ENCODE results near the gene STMN1. TPM values are rescaled to one million over a fixed set of nuclear protein-coding genes. Genes with fewer than 3 reads are reported as not detected.
"Not testable (repeated sequence)": the region's sequence is repeated elsewhere in the genome, so short reads cannot be mapped to it uniquely, and the experiment has no call there.

The STMN1 gene
- total RNA-seq (2014; rRNA removed; shearing (Covaris generic)), result 130 and 147 TPM in 2 replicates

DNA sequence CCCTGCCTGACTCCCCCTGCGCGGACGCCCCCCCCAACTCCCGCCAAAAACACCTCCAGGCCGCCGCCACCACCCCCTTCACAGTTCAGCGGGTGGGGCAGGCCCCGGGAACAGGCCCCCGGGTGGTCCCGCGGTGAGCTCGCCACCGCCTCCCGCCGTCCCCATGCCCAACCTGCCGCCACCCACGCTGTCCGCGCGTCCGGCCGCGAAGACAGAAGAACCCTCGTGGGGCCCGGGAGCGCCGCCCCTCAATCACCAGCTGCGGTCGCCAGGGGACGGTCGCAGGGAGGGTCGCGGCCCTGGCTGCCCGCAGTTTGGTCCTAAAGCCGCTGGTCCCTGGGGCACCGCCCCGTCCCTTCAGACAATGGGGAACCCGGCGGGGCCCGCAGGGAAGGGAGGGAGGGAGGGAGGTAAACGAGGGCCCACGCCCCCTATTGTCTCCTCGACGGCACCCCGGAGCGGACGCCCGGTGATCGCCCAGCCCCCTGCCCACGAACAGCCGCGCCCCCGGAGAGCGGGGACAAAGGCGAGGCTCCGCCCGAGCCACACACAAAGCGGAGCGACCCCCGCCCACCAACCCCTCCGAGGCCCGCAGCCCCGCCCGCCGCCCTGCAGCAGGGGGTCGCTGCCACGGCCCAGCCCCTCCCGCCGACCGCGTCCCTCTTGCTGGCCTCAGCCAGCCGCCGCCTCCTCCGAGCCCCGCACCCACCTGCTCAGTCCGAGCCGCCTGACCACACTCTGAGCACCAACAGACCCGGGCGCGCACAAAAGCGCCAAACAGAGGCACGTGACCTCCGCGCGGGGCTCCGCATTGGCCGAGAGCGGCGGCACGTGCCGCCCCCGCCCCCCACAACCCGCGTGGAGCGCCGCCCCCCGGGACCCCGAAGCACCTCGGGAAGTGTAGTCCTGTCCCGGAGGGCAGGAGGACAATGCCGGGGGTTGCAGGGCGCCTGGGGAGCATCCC is at the start of gene STMN1:
Gene STMN1 (minus strand): TSS at position 740 of the 964 bp plus-strand sequence. CDS start 1,743 bp downstream, outside the sequence.
- in situ Hi-C loops (cut with HindIII; ENCODE audit: low sequenced_read_pairs), result no loop called here
- peak; percentile 95 for DNase-seq (ENCODE audit: low spot score)

DNA sequence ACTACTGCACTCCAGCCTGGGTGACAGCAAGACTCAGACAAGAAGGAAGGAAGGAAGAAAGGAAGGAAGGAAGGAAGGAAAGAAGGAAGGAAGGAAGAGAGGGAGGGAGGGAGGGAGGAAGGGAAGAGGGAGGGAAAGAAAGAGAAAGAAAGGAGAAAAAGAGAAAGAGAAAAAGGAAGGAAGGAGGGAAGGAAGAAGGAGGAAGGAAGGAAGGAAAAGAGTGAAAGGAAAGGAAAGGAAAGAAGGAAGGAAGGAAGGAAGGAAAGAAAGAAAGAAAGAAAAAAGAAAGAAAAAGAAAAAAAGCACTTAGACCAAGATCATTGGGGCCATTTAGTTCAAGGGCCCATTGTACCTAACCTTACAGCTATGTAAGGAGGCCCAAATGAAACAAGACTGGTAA is 49.3 kb upstream of the STMN1 start:
- in situ Hi-C loops (cut with HindIII; ENCODE audit: low sequenced_read_pairs), result no loop called here
- no peak for DNase-seq (ENCODE audit: low spot score)

DNA sequence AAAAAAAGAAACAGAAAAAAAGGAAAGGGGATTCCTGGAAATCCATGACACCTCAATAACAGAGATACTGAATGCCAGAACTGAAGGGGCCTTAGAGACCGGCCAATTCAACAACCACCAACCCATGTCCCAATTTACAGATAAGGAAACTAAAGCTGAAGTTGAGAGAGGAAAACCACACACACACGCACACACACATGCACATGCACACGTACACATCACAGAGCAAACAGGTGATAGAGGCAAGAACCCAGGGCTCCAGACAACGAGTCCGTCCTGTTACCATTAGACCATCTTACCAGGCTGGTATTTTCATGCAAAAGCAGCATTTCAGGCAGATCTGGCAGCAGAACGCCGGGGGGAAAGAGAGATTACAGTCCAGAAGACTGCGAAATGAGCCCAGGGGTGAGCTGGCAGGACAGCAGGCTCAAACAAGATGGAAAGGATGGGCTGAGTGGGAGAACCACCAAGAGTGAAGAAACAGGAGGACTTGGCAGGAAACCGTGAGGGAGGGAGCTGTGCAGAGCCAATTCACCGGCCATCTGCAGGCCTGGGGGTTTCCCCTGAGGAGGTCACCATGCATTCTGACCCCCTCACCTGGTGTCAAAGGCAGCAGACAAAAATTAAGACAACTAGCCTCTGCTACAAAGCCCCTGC is 48.2 kb upstream of the STMN1 start:
- in situ Hi-C loops (cut with HindIII; ENCODE audit: low sequenced_read_pairs), result no loop called here
- peak; percentile 33 for DNase-seq (ENCODE audit: low spot score)

DNA sequence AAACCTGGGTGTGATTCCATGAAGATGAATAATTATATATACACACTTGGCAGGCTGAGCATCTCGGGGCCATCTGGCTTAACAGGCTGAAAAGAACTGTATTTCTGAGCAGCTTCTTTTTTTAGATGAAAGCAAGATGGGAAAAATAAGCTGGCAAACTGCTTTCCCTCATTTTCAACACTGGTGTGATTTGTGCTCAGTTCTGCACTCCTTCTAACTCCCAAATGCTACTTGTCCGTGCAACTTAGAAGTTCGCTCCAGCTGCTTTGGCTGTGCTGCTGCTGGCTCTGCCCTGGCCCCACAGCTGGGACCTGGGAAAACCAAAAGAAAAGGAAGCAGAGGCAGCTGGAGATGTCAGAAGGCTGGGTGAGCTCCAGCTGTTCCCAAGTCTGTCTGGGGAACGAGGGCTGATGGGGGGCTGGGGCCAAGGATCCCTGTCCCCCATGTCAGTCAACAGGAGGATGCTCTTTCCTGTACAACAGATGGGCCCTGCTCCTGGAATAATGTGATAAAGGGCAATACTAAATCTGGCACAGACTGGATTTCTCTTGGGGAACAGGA is 46.7 kb upstream of the STMN1 start:
- in situ Hi-C loops (cut with HindIII; ENCODE audit: low sequenced_read_pairs), result no loop called here
- DNase-seq (ENCODE audit: low spot score), result peak; percentile 89

DNA sequence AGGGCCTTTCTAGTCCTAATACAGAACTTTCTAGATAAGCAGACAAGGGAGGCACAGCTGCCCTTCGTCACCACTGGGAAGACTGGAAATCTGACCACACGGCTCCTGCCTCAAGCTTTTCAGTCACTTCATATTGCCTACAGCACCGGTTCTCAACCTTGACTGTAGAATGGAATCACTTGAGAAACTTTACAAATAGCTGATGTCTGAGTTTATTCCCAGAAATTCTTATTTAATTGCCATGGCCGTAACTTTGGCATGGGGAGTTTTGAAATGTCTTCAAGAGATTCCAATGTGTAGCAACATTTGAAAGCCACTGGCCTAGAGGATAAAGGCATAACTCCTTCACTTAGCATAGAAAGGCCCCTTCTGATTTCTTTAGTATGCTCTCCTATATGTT is 42.4 kb upstream of the STMN1 start:
- in situ Hi-C loops (cut with HindIII; ENCODE audit: low sequenced_read_pairs), result no loop called here

DNA sequence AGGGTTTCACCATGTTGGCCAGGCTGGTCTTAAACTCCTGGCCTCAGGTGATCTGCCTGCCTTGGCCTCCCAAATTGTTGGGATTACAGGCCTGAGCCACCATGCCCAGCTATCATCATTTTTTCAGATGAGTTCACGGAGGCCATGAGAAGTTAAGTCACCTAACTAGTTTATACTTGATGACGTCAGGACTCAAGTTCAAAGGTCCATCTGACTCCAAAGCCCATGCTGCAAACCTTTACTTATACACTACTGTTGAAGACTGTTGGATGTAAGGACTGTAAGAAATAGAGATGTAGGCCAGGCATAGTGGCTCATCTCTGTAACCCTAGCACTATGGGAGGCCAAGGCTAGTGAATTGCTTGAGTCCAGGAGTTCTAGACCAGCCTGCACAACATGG is 40.8 kb upstream of the STMN1 start:
- DNase-seq (ENCODE audit: low spot score), result no peak
- in situ Hi-C loops (cut with HindIII; ENCODE audit: low sequenced_read_pairs), result no loop called here

More for the DNA sequence above, 42.4 kb upstream of the STMN1 start:
- no peak for DNase-seq (ENCODE audit: low spot score)

DNA sequence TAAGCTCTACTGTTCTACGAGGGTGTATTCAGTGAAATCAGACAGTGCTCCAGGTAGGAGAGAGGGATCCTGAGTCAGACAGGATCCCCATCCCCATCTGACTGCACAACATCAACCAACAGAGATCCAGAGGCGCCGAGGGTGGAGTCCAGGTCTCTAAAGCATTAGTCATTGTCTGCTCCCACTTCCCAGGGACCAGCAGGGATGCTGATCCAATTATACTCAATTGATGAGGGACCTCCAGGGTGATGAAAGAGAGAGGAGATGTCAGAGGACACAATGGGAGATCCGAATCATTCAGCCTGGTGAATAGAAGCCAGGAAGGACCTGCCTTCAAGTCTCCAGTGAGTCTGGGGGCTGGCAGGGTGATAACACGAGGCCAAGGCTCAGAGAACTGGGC is 39.5 kb upstream of the STMN1 start:
- in situ Hi-C loops (cut with HindIII; ENCODE audit: low sequenced_read_pairs), result no loop called here
- no peak for DNase-seq (ENCODE audit: low spot score)

DNA sequence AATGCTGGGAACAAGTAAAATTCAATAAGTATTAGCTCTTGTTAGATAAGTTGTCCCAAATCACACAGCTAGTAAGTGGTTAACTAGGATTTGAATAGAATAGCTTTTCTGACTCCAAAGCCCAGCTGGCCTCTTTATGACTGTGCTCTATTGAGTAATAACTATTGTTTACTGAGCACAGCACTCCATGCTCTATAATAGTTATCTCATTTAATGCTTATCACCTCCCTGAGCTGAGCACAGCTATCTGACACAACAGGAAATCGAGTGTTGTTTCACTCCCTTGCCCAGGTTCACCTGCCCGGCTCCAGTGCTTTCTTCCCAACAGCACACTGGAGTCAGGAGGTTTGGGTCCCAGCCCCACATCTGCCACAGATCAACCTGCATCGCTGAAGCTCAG is 38.8 kb upstream of the STMN1 start:
- in situ Hi-C loops (cut with HindIII; ENCODE audit: low sequenced_read_pairs), result no loop called here
- DNase-seq (ENCODE audit: low spot score), result no peak

DNA sequence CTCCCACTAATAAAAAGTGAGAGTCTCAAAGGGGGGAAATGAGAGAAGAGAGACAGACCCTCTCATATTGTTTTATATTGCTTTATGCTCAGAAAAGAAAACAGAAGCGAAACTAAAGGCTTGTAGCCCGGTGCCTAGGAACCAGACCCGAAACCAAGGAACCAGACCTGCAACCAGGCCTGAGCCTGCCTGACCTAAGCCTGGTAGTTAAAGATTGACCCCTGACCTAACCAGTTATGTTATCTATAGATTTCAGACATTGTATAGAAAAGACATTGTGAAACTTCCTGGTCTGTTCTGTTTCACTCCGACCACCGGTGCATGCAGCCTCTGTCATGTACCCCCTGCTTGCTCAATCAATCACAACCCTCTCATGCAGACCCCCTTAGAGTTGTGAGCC is 37.3 kb upstream of the STMN1 start:
- DNase-seq (ENCODE audit: low spot score), result not testable (repeated sequence)

DNA sequence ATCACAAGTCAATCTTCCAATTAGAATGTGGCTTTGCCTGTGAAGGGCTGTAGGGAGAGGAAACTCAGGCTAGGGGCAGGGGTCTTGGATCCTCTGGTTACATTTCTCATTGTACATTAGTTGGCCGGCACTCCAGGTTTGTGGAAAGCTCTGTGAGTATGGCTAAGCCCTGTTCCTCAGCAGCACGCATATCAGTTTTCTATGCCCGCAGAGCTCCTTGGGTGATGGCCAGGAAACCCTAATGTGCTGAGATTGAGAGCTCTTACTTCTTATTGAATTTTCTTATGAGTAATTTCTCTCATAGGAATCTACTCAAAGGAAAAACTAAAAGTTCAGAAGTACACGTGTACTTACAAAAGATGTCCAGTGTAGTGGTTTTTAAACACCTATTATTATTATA is 30.7 kb upstream of the STMN1 start:
- DNase-seq (ENCODE audit: low spot score), result no peak
- in situ Hi-C loops (cut with HindIII; ENCODE audit: low sequenced_read_pairs), result no loop called here

More for the DNA sequence above, 37.3 kb upstream of the STMN1 start:
- in situ Hi-C loops (cut with HindIII; ENCODE audit: low sequenced_read_pairs), result not testable (repeated sequence)

DNA sequence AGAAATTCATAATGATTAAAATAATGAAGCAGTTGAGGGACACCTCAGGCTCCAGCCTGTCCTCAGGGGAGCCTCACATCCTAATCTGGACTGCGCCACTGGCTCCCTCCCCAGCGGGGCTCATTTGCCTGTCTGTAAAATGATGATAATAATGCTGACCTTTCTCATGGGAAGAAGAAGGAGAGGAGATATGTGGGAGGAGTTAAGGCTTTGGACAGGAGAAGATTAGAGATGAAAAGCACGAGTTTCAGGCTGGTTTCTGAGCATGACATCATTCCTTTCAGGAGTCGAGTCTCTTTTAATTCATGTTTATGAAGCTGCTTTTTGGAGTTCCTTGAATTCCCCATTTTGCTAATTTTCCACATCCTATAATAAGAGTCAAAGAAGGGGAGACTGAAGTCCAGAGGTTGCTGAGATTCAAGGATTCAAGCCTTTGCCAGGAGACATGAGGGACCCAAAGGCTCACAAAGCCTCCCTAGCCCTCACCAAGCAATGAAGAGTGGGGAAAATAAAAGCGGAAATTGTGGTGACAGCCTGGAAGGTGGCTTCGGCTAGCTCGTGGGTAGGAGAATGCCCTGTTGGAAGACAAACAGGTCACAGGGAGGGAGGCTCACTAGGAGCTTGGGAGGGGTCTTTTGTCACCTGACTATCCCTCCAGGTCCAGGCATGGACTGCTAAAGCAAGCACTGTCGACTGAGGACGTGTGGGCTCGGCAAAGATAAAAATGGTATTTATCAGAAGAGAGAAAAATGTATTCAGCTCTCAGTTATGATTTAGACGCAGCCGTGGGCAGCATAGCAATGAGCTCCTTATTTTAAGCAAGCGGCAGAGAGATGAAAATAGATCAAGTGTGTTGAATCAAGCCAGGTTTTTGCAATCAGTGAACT is 27.5 kb upstream of the STMN1 start:
- DNase-seq (ENCODE audit: low spot score), result peak; percentile 26

DNA sequence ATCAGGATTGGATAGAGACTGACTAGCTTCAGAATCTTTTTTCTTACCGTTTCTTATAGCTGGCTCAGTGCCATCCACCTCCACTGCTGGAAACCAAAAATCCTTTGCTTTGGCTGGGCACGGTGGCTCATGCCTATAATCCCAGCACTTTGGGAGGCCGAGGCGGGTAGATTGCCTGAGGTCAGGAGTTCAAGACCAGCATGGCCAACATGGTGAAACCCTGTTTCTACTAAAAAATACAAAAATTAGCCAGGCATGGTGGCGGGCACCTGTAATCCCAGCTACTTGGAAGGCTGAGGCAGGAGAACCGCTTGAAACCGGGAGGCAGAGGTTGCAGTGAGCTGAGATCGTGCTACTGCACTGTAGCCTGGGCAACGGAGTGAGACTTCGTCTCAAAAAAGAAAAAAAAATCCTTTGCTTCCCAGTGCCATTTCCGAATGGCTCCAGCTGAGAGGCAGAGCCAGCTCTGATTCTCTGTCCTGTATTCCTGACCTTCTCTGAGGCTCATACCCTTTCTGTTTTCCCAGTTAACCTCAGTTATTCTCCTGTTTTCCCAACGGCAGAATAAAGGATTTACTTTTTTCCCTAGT is 26.7 kb upstream of the STMN1 start:
- in situ Hi-C loops (cut with HindIII; ENCODE audit: low sequenced_read_pairs); DNase-seq (ENCODE audit: low spot score): not testable (repeated sequence)

More for the DNA sequence above, 27.5 kb upstream of the STMN1 start:
- in situ Hi-C loops (cut with HindIII; ENCODE audit: low sequenced_read_pairs), result no loop called here

DNA sequence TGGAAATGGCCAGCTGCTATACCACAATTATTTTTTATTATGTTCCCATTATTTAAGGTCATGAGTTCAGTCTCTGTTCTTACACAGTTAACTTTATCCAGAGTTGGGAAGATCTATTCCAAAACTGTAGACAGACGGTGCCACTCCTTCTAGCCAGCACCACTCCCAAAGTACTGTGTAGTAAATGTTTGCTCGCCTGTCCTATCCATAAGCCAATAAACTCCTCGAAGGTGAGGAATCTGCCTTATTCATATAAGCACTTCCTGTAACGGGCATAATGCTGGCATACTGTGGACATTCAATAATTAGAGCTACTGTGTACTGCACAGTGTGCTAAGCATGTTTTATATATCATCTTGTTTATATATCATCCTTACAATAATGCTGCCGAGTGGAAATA is 26.1 kb upstream of the STMN1 start:
- in situ Hi-C loops (cut with HindIII; ENCODE audit: low sequenced_read_pairs), result no loop called here
- DNase-seq (ENCODE audit: low spot score), result no peak

DNA sequence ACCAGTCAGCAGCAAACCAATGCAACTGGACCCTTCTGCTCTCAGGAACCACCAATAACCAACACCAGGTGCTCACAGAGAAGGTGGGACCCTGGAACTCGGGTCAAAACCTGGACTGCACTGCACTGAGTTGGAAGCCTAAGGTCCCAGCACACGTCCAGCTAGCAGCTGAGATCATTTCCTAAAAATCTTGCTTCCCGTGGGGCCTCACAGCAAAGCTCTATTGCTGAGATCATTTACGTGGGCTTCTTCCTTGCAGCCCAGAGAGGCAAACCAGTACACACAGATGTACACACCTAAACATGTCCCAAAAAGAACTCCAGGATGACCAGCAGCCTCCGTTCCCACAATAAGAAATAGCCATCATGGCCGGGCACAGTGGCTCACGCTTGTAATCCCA is 22.8 kb upstream of the STMN1 start:
- in situ Hi-C loops (cut with HindIII; ENCODE audit: low sequenced_read_pairs), result no loop called here
- DNase-seq (ENCODE audit: low spot score), result no peak

DNA sequence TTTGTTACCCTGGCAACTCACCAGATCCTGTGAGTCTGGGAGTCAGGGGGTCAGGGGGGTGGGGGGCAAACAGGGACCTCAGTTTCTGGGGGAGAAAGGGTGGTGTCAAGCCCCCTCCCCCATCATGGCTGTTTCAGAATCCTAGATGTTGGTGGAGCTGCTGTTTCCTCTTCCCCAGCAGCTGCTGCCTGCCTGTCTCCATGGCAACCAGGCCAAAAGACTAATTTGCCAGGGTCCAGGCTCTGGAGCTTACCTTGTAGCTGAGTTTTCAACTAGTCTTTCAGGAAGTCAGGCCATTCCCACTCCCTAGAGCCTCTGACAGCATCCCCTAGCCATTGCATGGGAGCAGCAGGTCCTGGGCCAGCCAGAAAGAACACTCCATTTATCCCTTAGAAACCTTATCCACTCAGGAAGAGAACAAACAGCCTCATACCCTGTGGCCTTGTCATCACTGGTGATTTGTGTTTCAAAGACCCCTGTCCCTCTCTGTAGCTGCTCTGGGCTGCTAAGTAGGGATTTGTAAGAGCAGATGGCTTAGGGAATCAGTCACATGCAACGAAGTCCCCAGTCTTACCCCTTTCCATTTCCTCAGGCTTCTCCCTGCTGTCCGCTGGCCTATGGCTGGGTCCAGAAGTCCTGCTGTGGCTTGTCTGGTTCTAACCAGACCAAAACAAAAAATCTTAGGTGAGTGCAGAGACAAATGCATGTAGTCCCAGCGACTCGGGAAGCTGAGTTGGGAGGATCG is 21.5 kb upstream of the STMN1 start:
- DNase-seq (ENCODE audit: low spot score), result peak; percentile 86

DNA sequence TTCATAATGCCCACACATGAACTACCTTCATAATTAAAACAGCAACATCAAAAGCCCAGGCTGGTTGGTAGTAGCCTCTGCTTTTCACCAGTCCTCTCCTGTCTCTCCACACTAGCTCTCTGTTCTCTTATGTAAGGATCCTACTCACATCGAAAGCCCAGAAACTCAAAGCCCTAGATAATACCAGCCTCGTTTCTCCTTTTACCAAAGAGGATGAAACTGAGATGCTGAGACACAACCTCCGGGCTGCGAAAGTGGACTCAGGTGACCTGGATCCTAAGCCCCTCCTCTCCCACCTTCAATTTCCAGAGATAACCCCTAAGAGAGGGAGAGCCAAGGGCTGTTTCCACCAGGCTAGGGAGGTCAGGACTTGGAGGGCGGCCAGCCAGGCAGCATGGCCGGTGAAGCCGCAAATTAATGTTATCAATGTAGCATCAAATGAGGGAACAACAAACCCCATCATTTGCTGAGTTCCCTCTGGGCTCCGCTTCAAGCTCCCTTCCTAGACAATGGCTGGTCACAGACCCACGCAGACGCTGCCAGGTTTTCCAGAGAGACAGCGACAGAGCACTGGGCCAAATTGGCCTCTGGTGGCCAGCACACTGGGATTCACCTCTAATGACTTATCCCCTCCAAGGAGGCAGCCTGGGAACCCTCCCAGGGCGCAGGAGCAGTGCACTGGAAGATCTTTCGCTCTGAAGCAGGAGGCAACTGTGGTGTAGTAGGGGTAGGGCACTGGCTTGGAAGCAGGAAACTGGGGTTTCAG is 20.7 kb upstream of the STMN1 start:
- DNase-seq (ENCODE audit: low spot score), result peak; percentile 75
- in situ Hi-C loops (cut with HindIII; ENCODE audit: low sequenced_read_pairs), result no loop called here

More for the DNA sequence above, 21.5 kb upstream of the STMN1 start:
- in situ Hi-C loops (cut with HindIII; ENCODE audit: low sequenced_read_pairs), result no loop called here

DNA sequence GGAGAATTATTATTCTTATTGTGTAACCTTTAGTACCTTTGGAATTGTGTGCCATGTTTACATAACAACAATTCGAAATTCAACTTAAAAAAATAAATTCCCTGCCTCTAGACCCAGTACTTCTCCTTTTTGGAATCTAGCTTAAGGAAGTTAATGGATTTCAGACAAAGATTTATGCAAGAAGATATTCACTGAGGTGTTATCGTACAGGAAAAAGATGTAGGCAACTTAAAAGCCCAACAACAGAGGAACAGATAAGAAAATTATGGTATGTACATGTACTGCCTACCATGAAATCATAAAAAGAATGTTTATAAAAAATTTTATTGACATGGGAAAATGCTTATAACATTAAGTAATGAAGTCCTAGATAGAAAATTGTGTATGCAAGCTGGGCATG is 18.2 kb upstream of the STMN1 start:
- in situ Hi-C loops (cut with HindIII; ENCODE audit: low sequenced_read_pairs), result no loop called here

More for the DNA sequence above, 18.2 kb upstream of the STMN1 start:
- no peak for DNase-seq (ENCODE audit: low spot score)
